HL-60/S4 treated with retinoic acid at 250 ng/mL for 4 days and 3 days (cell line): ENCODE results near the gene NCKAP5L.
"Not testable (repeated sequence)": the region's sequence is repeated elsewhere in the genome, so short reads cannot be mapped to it uniquely, and the experiment has no call there.

Experiments used
- in situ Hi-C: fragments of 300-500 bp; cut with MboI; formaldehyde crosslinking; loops from 2 replicates; pipeline ENCODE4 v1.7.0; 2022; ENCODE audit warnings: low sequenced_read_pairs

The NCKAP5L gene

DNA sequence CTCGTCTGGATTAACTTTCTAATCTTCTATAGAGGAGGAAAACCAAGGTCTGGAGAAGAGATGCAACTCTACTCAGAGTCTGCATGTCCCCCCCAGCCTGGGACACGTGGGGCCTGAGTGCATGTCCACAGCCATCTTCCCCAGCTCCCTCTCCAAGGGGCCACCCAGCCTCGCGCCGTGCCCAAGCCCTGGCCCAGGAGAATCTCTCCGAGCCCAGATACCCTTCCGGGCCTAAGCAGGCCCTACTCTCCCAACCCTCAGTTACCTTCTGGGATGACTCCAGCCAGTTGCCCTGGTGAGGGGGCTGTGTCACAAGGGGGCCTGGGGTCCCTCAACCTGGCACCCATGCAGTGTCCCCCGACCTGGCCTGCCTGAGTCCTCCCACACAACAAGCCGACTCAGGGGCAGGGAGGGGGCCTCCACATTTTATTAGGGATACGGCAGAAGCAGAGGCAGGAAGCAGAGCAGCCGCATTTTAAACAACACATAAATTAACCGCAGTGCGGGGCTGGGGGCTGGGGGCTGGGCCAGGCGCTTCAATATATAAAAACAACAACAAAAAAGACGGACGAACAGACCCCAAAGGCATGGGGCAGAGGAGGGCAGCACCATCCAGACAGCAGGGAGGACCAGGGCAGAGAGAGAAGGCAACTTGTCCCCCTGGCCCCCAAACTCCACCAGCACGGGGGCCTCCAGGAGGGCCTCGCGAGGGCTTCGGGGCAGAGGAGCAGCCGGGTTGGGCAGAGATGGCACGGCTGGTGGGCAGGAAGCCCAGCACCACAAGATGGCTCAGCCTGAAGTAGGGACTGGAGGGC, 37.3 kb downstream of the NCKAP5L start:
- in situ Hi-C loops = no loop called here

DNA sequence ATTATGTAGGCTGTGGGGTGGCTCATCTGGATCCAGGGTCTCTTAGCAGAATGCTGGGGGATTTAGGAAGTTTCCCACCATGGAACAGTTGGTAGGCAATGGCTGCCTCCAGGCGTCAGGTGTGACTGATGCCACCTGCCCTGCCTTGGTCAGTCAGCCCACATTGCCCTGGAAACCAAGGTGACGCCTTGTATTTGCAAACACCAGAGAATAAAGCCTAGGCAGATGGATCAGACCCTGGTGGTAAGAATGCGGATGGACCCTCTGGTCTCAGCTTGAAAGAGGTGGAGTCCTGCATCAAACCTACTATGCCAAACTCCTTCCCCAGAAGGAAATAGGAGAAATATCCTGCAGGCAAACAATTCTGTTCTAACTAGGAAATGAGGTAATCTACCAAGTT, 38.2 kb downstream of the NCKAP5L start:
- in situ Hi-C loops = no loop called here

DNA sequence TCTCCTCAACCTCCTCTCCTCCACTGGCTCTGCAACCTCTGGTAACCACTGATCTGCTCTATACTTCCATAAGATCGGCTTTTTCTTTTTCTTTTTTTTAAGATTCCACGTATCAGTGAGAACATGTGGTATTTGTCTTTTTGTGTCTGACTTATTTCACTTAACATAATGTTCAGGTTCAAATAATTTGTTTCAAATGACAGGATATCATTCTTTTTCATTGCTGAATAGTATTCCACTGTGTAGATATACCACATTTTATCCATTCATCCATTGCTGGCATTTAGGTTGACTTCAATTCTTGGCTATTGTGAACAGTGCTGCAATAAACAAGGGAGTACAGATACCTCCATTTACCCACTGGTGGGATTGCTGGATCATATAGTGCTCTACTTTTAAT, 40.5 kb downstream of the NCKAP5L start:
- in situ Hi-C loops = no loop called here

DNA sequence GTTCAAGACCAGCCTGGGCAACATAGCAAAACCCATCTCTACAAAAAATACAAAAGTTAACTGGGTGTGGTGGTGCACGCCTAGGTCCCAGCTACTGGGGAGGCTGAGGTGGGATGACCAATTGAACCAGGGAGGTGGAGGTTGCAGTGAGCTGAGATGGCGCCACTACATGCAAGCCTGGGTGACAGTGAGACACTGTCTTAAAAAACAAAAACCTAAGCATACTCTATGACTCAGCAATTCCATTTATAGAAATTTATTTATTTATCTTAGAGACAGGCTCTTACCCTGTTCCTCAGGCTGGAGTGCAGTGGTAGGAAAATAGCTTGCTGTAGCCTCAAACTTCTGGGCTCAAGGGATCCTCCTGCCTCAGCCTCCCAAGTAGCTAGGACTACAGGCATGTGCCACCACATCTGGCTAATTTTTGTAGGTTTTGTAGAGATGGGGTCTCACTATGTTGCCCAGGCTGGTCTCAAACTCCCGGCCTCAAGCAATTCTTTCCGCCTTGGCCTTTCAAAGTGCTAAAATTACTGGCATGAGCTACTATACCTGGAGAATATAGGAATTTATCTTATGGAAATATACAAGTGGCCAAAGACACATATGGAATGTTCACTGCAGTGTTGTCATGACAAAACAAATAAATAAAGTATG, 43.3 kb downstream of the NCKAP5L start:
- in situ Hi-C loops = no loop called here

DNA sequence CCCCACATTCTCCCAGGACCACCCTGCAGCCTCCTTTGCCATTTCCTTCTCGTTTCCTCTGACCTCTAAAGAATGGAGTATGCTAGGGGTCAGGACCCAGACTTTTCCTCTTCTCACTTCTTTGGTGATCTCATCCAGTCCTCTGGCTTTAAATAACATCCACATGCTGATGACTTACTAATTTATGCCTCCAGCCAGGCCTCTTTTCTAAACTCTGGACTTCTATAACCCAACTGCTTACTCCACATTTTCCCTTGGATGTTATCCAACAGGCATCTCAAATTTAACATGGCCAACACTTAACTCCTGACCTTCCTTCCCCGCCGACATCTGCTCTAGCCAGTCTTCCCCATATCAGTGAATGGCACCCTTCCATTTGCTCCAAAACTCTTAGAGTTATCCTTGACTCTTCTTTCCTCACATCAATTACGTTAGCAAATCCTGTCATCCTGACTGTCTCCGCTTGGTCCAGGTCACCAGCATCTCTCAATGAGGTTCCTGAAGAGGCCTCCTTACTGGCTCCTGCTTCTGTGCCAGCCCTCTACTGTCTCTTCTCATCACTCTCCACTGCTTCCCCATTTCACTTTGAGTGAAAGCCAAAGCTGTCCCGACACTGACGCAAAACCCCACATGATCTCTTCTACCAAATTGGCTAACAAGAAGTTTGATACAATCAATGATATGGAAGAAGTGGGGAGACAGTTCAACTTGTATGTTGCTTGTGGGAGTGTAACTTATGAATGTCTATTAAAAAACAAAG, 44.1 kb downstream of the NCKAP5L start:
- in situ Hi-C loops = no loop called here

DNA sequence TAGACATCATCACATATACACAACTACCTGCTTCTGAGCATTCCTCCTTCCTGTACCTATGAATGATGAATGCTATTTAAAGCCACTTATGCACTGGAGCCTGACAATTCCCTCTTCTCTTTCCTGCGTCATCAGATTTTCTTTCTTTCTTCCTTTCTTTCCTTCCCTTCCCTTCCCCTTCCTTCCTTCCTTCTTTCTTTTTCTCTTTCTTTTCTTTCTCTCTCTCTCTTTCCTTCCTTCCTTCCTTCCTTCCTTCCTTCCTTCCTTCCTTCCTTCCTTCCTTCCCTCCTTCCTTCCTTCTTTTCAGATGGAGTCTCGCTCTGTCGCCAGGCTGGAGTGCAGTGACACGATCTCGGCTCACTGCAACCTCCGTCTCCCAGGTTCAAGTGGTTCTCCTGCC, 47.3 kb downstream of the NCKAP5L start:
- in situ Hi-C loops = not testable (repeated sequence)

DNA sequence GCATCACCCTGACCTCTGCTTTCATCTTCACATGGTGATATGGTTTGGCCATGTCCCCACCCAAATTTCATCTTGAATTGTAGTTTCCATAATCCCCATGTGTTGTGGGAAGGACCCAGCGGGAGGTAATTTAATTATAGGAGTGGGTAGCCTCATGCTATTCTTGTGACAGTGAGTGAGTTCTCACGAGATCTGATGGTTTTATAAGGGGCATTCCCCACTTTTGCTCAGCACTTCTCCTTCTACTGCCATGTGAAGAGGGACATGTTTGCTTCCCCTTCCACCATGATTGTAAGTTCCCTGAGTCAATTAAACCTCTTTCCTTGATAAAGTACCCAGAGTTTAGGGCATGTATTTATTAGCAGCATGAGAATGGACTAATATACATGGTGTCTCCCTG, 48.6 kb downstream of the NCKAP5L start:
- in situ Hi-C loops = loop anchor here (5.0 kb wide), 1 partner anchor 58 kb away; no protein-coding TSS in a partner anchor

DNA sequence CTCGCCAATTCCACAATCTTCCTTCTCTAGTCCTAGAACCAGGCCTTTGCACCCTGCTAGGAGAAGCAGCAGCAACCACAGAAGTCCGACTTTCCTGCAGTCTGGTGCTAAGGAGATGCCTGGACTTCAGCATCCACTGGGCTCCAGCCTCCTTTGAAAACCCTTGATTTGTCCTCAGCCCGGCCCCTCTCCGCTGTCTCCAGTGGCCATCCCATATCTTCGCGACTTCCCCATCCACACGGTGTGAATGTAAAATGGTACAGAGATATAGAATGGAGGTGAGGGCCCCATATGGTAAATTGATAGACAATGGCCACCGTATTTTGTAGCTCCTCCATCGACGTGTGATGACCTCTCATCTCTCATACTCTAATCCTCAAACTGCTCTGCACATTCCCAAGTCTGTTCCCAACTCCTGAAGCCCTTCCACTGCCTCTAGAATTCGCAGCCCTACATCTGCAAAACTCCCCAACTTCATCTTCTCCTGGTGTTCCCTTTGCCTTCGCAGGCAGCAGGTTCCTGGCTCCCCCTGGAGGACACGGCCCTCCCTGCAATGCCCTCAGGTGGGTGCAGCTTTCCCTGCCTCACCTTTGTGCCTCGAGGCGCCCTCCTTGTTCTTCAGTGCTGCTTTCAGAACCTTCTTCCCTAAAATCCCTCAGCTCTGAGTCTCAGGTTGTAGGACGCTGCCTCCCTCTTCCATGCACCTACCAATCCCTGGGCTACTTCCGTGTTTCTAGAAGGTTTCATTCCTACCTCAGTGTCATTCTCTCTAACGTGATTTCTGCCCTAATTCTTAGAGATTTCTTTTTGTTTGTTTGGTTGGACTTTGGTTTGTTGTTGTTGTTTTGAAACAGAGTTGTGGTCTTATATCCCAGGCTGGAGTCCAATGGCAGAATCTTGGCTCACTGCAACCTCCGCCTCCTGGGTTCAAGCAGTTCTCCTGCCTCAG, 50.1 kb downstream of the NCKAP5L start:
- in situ Hi-C loops = loop anchor here (5.0 kb wide), 1 partner anchor 59 kb away; no protein-coding TSS in a partner anchor

DNA sequence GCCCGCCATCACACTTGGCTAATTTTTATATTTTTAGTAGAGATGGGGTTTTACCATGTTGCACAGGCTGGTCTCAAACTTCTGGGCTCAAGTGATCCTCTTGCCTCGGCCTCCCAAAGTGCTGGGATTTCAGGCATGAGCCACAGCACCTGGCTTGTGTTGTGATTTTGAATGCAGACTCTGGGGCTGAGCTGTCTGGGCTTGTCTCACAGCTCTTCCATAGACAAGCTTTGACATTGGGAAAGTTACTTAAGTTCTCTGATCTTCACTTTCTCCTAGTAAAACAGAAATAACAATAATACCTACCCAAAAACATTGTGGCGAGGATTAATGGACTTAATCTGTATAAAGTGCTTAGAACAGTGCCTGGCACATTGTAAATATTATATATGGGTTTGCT, 50.9 kb downstream of the NCKAP5L start:
- in situ Hi-C loops = loop anchor here (5.0 kb wide), 1 partner anchor 60 kb away; no protein-coding TSS in a partner anchor

DNA sequence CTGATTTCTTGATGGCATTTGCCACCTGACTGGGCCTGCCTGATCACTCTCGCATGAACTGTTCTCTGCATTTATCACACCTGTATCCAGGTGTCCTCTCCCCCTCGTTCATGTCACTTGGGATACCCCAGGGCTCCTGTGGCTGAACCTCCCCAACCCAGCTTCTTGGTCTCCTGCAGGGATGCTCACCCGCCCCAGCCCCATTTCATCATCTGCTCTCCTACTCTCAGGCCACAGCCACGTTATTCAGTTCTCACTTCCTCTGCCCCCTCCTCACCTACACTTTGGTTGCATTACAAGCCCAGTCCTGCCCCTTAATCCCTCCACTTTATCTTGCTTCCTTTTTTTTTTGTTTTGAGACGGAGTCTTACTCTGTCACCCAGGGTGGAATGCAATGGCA, 51.4 kb downstream of the NCKAP5L start:
- in situ Hi-C loops = loop anchor here (5.0 kb wide), 1 partner anchor 60 kb away; no protein-coding TSS in a partner anchor

DNA sequence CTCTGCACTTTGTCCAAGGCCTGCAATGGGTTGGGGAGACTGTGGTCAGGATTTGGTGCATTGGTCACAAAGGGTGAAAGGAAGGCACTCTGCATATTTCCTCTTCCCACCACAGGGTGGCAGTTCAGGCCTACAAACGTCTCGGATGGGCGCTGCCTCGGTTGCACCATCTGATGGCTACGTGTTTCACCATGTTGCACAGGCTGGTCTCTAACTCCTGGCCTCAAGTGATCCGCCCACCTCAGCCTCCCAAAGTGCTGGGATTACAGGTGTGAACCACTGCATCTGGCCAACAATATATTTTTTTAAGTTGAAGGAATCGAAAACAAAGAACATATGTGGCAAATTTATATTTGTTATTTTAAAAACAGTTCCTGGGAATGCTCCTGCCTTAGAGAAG, 51.8 kb downstream of the NCKAP5L start:
- in situ Hi-C loops = loop anchor here (5.0 kb wide), 1 partner anchor 61 kb away; no protein-coding TSS in a partner anchor

DNA sequence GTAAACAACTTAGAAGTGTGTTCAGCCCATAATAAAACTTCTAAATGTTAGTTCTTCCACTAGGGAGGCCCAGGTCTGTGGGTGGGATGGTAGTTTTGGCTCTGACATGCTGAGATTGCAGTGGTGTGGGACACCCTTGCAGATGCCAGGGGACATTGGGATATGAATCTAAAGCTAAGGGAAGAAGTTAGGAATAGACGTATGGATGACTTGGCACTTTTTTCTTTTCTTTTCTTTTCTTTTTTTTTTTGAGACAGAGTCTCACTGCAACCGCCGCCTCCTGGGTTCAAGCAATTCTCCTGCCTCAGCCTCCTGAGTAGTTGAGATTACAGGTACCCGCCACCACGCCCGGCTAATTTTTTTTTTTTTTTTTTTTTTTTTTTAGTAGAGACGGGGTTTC, 55.1 kb downstream of the NCKAP5L start:
- in situ Hi-C loops = not testable (repeated sequence)

DNA sequence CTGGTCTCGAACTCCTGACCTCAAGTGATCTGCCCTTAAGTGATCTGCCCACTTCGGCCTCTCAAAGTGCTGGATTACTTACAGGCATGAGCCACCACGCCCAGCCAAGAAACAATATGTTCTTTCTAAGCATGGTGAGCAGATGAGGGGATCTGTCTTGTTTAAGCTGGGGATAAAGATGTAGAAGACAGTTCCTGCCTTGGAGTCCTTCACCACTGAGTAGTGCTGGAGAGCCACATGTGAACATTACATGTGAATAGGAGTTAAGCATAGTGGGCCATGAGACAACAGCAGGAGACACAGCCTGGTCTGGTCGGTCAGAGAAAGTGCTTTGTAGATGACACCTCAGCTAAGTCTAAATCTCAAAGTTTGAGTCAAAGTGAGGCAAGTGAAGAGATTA, 60.9 kb downstream of the NCKAP5L start:
- in situ Hi-C loops = no loop called here

DNA sequence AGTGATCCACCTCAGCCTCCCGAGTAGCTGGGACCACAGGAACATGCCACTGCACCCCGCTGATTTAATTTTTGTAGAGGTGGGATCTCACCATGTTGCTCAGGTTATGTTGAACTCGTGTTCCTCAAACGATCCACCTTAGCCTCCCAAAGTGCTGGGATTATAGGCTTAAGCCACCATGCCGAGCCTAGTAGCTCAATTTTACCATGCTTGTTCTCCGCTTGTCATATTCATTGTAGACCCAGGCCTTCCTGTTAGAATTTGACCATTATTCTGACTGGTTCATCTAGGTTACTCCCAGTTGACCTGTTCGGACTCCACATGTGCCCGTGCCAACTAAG, 62.1 kb downstream of the NCKAP5L start:
- in situ Hi-C loops = no loop called here

DNA sequence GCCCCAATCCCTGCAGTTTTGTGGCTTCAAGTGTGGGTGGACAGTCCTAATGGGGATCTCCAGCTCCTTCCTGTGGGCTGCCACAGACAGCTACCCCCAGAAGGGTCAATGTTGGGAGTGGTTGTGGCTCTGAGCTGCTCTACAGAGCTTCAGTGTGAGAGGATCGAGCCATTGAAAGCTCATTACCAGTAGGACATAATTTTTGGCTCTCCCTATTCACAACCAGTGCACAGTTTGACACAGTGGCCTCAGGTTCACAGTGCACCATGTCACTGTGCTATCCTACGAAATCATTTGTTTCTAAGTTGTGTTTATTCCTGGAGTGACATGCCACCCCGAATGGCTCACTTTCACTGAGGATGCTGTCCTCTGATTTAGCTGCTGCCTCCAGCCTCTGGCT, 64.1 kb downstream of the NCKAP5L start:
- in situ Hi-C loops = no loop called here

DNA sequence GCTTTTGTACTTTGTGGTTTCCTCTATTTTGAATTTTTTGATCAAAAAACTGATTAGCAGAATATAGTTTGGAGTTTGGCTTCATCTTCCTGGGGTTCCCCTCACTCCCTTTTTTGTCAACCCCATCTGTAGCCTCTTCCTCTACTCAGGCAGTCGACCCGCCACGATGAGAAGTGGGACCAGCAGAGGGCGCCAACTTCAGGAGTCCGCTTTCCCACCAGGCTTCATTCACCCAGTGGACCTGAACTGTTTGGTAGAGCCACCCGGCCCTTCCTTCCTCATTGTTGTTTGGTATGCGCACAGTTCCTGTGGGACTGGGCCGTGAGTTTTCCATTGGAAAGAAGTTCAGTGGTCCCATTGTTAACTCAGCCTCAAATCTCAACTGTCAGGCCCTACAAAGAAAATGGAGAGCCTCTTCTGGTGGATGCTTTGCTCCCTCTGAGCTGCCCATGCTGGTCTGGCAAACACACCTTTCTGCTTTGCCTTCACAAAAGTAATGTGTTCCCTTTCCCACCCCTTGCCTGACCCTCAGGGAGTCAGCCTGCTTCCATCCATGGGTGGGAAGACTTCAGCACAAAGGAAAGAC, 65.1 kb downstream of the NCKAP5L start:
- in situ Hi-C loops = no loop called here

DNA sequence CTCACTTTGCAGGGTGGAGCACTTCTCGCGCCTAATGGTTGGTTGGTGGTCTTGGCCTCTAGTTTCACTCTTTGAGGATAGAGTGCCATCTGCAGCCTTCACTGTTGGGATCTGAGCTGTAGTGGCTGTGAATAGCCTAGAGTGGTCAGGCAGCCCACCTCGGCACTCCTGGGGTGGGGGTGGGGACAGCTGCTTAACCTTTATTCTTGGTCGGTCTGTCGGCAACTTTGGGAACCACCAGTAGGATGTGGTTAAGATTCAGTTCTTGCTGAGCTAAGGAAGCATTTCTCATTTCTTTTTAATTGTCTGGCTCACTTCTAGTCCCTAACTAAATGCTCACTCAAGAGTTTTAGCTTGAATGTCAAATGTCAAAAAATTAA, 65.8 kb downstream of the NCKAP5L start:
- in situ Hi-C loops = no loop called here

DNA sequence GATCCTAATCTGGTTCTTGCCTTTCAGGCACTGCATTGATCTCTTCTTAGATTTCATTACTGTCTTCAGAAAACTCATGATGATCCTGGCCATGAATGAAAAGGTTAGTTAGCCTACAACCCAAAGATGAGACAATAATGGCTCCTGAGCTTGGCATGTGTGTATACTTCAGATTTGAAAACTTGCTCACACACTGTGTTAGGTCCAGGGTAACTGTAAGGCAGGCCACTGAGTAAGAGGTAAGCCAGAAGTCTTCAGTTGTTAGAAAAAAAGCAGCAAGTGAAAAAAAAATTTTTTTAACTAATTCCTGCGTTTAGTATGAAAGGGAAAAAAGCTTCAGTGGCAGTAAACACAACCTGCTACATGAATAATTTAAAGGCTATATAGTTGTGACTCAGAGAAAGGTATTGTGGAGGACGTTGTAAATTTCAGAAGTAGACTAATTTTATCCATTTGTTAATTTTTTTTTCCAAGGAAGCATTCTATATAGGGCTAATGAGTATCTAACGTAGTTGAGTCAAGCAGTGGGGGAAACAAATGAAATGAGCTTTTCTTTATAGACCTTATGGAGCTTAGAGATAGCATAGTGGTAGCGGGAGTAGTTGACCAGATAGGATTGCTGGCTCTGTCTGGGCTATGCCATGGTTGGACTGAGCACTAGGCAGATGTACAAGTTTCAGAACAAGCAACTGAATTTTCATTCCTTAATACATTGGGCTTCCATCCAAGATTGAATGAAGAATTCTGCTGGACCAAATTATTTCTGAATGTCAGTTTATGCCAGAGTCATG, 66.3 kb downstream of the NCKAP5L start:
- in situ Hi-C loops = no loop called here

DNA sequence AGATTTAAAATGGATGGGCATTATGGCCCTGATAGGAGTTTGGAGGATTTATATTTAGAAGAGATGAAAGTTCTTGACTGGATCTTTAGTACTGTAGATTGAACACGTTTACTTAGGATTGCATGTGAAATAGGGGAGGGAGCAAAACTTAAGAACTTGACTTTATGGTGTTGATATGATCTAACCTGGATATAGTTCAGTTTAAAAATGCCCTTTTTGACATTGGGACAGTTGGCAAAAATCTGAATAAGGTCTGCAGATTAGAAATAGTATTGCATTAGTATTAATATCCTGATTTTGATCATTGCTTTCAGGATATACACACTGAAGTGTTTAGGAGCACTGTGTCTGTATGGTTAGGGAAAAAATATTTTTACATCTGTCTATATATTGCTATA, 77.2 kb downstream of the NCKAP5L start:
- in situ Hi-C loops = no loop called here
